DLD1 (cell line): ENCODE data around the gene NKX6-2.

Experiments used
- in situ Hi-C: cut with HindIII; loops from 2 replicates; pipeline ENCODE4 v1.10.0; 2017; ENCODE audit warnings: low sequenced_read_pairs

The NKX6-2 gene

GRCh38 chr10:132742167-132742836, 43.6 kb downstream of the NKX6-2 start:
- in situ Hi-C loops, result no loop called here

GRCh38 chr10:132740588-132740987, 45.4 kb downstream of the NKX6-2 start:
- in situ Hi-C loops, result no loop called here

GRCh38 chr10:132739225-132739613, 46.7 kb downstream of the NKX6-2 start:
- in situ Hi-C loops, result no loop called here

- in situ Hi-C loops, result no loop called here
These were observed 47.3 kb downstream of the NKX6-2 start for GRCh38 chr10:132738454-132739224.

- in situ Hi-C loops, result no loop called here
These were observed 48.4 kb downstream of the NKX6-2 start for GRCh38 chr10:132737390-132738048.

GRCh38 chr10:132735923-132736391, 50.0 kb downstream of the NKX6-2 start:
- in situ Hi-C loops, result no loop called here

- in situ Hi-C loops, result no loop called here
These were observed 50.6 kb downstream of the NKX6-2 start for GRCh38 chr10:132735341-132735775.

- in situ Hi-C loops, result no loop called here
These were observed 52.0 kb downstream of the NKX6-2 start for GRCh38 chr10:132733926-132734325.
